ENCODE data around the gene RADIL. TPM values are rescaled to one million over a fixed set of nuclear protein-coding genes. Genes with fewer than 3 reads are reported as not detected.

Gene RADIL
- total RNA-seq, 4 donors from 2014 or later = 2.1 to 6.8 (median 3.6) TPM

- peak in 1 of 2 donors; percentile 40 for DNase-seq (ENCODE audit: low spot score in 2 of 2)
- Histone ChIP-seq H3K36me3 (no peaks in the 10 kb centered on the region), H3K27ac (no peak overlapping the region), H3K9me3 (no peaks in the 10 kb centered on the region), H3K4me3 (no peak overlapping the region), H3K27me3 (peaks cover 4% of the 10 kb centered on the region), H3K4me1 (no peaks in the 10 kb centered on the region)
- TF ChIP-seq, protein P1, sequence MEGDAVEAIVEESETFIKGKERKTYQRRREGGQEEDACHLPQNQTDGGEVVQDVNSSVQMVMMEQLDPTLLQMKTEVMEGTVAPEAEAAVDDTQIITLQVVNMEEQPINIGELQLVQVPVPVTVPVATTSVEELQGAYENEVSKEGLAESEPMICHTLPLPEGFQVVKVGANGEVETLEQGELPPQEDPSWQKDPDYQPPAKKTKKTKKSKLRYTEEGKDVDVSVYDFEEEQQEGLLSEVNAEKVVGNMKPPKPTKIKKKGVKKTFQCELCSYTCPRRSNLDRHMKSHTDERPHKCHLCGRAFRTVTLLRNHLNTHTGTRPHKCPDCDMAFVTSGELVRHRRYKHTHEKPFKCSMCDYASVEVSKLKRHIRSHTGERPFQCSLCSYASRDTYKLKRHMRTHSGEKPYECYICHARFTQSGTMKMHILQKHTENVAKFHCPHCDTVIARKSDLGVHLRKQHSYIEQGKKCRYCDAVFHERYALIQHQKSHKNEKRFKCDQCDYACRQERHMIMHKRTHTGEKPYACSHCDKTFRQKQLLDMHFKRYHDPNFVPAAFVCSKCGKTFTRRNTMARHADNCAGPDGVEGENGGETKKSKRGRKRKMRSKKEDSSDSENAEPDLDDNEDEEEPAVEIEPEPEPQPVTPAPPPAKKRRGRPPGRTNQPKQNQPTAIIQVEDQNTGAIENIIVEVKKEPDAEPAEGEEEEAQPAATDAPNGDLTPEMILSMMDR (IDR thresholded peaks at IDR 0.05) = no peak
- TF ChIP-seq POLR2A (IDR thresholded peaks at IDR 0.05) (no peak), EP300 (IDR thresholded peaks at IDR 0.05) (no peak), POLR2AphosphoS5 (IDR thresholded peaks at IDR 0.05) (no peak)
- WGBS = 93% methylated on average over 5 of the region's 5 CpGs
Observed at GRCh38 chr7:4868493-4868892, 15.0 kb downstream of the RADIL start.

DNA sequence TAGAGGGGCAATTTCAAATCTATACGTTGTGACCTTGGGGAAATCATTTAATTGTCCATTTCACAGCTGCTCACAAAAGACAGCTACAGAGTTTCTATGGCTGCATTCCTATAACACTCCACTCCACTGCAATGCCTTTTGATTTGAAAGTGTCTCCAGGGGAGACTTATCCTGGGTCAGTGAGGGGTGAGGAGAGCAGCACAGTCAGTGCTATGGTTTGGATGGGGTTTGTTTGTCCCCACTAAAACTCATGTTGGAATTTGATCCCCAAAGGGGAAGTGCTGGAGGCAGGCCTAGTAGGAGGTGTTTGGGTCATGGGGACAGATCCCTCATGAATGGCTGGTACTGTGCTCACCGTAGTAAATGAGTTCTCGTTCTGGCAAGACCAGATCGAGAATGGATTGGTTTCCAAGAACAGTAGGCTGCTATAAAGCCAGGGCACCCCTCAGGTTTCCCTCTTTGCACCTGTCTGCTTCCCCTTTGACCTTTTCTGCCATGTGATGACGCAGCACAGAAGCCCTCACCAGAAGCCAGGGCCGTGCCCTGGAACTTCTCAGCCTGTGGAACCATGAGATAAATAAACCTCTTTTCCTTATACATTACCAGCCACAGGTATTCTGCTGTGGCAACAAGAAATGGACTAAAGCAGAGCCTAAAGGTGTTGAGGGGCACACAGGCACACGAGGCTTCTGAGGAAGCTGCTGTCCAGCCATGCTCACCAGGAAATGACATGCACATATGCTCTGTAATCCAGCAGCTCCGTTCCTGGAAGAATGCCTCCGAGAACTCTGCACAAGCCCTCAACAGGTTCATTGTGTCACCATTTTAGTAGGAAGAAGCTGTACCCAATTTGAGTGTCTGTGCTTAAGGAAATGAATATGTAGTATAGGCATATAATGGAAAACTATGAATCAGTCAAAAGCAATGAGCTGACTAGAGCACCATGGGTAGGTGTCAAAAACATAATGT is 16.7 kb downstream of the RADIL start:
- Histone ChIP-seq H3K27me3 (peaks cover 14% of the 10 kb centered on the region), H3K4me1 (no peaks in the 10 kb centered on the region), H3K36me3 (no peaks in the 10 kb centered on the region), H3K4me3 (no peak overlapping the region), H3K27ac (no peak overlapping the region), H3K9me3 (no peaks in the 10 kb centered on the region)
- 84% methylated on average over 9 of the region's 9 CpGs for WGBS
- no peak for TF ChIP-seq POLR2A (IDR thresholded peaks at IDR 0.05)
- TF ChIP-seq, protein P1 (IDR thresholded peaks at IDR 0.05) = no peak
- no peak for TF ChIP-seq EP300 (IDR thresholded peaks at IDR 0.05)
- no peak for TF ChIP-seq POLR2AphosphoS5 (IDR thresholded peaks at IDR 0.05)
- DNase-seq (ENCODE audit: low spot score in 2 of 2) = no peak

- TF ChIP-seq POLR2AphosphoS5 (IDR thresholded peaks at IDR 0.05) (no peak), POLR2A (IDR thresholded peaks at IDR 0.05) (no peak), EP300 (IDR thresholded peaks at IDR 0.05) (no peak)
- TF ChIP-seq, protein P1 (IDR thresholded peaks at IDR 0.05) = no peak
- DNase-seq (ENCODE audit: low spot score in 2 of 2) = no peak
- Histone ChIP-seq H3K4me1 (no peaks in the 10 kb centered on the region), H3K9me3 (no peaks in the 10 kb centered on the region), H3K36me3 (no peaks in the 10 kb centered on the region), H3K4me3 (peak overlapping the region; percentile 40), H3K27me3 (peaks cover 19% of the 10 kb centered on the region), H3K27ac (no peak overlapping the region)
- 79% methylated on average over 14 of the region's 14 CpGs for WGBS
Observed at GRCh38 chr7:4862156-4862555, 21.4 kb downstream of the RADIL start.

- WGBS = 20% methylated on average over 12 of the region's 46 CpGs
- peak within 1 kb of the TSS; percentile 40 for H3K4me3 ChIP-seq
- H3K9me3 ChIP-seq = no peaks in the 10 kb centered on the region
- no peak within 1 kb of the TSS for H3K27ac ChIP-seq
- TF ChIP-seq POLR2A (IDR thresholded peaks at IDR 0.05) (no peak), POLR2AphosphoS5 (IDR thresholded peaks at IDR 0.05) (no peak), EP300 (IDR thresholded peaks at IDR 0.05) (no peak)
- TF ChIP-seq, protein P1 (IDR thresholded peaks at IDR 0.05) = no peak
- H3K36me3 ChIP-seq = no peaks in the 10 kb centered on the region
- no peaks in the 10 kb centered on the region for H3K4me1 ChIP-seq
- peaks cover 19% of the 10 kb centered on the region for H3K27me3 ChIP-seq
- DNase-seq (ENCODE audit: low spot score in 2 of 2) = no peak
Observed at GRCh38 chr7:4861673-4862072, 21.8 kb downstream of the RADIL start, which contains the start of gene PAPOLB. Gene PAPOLB (minus strand): TSS chr7:4862030. CDS start chr7:4861810, 220 bp downstream.

GRCh38 chr7:4861227-4861626 is 22.3 kb downstream of the RADIL start:
- Histone ChIP-seq H3K27ac (no peak overlapping the region), H3K4me3 (peak overlapping the region; percentile 40), H3K27me3 (peaks cover 19% of the 10 kb centered on the region), H3K9me3 (no peaks in the 10 kb centered on the region), H3K4me1 (no peaks in the 10 kb centered on the region), H3K36me3 (no peaks in the 10 kb centered on the region)
- DNase-seq (ENCODE audit: low spot score in 2 of 2) = no peak
- TF ChIP-seq POLR2AphosphoS5 (IDR thresholded peaks at IDR 0.05) = no peak
- TF ChIP-seq, protein P1 (IDR thresholded peaks at IDR 0.05) = no peak
- TF ChIP-seq EP300 (IDR thresholded peaks at IDR 0.05) = no peak
- no peak for TF ChIP-seq POLR2A (IDR thresholded peaks at IDR 0.05)
- WGBS = 85% methylated on average over 11 of the region's 11 CpGs
